ENCODE data around the gene SUPT6H. TPM values are rescaled to one million over a fixed set of nuclear protein-coding genes. Genes with fewer than 3 reads are reported as not detected.
A peak's percentile ranks its signal among the peaks of the same experiment; 100 is the strongest.

SUPT6H gene
- total RNA-seq, 4 donors from 2014 or later, result 51.9 to 98.8 (median 63.1) TPM

DNA sequence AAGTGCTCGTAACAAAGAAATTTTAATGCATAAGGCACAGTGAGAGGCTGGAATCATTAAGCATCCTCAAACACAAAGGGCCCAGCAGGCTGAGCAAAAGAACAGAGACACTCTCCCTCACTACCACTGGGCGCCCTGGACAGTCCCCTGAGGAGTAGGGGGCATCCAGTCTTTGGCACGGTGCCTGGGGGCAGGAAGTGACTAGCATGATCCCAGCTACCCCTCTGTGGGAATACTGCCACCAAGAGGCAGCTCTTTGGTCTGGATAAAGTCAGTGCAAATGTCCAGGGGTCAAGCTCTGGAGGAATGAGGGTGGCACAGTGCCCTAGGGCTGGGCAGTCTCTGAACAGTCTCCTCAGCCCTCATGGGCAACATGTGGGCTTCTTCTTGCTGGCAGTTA, 52.3 kb downstream of the SUPT6H start:
- TF ChIP-seq, protein P1, sequence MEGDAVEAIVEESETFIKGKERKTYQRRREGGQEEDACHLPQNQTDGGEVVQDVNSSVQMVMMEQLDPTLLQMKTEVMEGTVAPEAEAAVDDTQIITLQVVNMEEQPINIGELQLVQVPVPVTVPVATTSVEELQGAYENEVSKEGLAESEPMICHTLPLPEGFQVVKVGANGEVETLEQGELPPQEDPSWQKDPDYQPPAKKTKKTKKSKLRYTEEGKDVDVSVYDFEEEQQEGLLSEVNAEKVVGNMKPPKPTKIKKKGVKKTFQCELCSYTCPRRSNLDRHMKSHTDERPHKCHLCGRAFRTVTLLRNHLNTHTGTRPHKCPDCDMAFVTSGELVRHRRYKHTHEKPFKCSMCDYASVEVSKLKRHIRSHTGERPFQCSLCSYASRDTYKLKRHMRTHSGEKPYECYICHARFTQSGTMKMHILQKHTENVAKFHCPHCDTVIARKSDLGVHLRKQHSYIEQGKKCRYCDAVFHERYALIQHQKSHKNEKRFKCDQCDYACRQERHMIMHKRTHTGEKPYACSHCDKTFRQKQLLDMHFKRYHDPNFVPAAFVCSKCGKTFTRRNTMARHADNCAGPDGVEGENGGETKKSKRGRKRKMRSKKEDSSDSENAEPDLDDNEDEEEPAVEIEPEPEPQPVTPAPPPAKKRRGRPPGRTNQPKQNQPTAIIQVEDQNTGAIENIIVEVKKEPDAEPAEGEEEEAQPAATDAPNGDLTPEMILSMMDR (IDR thresholded peaks at IDR 0.05), result no peak
- no peak for DNase-seq (ENCODE audit: low spot score)

DNA sequence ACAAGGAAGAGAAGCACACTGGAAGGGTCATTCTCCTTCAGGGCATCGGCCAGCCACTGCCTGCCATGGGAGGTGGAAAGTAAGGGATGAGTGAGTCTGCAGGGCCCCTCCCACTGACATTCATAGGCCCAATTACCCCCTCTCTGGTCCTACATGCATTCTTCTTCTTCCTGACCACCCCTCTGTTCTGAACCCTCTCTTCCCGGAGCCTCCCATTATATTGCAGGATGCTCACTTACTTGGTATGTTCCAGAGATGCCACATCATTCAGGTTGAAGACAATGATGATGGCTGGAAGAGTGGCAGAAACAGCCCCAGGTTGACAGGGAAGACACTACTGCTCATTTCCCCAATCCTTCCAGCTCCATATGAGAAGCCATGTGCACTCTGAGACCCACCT, 53.2 kb downstream of the SUPT6H start:
- TF ChIP-seq, protein P1 (IDR thresholded peaks at IDR 0.05), result no peak

More for the DNA sequence above, 52.3 kb downstream of the SUPT6H start:
- no peak for ATAC-seq (ENCODE audit: low FRiP score)

DNA sequence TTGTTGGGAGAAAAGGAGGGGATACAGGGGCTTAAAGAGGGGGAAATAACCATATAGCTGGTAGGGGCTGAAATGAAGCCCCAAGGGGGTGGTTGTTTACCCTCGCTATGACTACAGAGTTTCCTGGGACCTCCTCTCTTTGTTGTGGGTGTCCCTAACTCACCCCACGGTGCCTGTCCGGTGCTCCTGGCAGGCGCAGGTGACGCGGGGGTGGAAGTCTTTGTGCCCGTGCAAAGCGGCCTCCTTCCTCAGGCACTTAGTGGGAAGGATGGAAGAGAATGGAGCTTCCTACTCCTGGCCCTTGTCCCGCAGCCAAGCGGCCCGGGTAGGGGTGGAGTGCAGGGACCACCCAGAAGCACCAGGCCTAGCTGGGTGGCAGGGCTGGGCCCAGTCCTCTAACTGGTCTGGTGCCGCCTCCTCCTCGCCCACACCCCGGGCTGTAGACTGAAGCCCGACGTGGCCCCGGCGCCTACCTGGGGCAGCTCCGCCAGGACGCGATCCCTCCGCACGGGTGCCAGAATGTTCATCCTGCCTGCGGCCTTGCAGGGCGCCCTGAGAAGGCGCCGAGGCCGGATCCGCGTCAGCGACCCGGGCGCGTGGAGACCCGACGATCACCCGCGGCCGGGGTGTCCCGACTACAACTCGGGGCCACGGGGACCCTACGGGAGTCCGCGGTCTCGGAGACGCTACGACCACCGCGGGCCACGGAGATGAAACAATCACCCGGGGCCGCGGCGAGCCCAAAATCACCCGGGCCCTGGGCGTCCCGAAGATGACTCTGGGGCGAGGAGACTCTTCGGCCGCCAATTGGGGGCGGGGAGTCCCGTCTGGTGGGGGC, 55.0 kb downstream of the SUPT6H start:
- ATAC-seq (ENCODE audit: low FRiP score), result no peak
- DNase-seq (ENCODE audit: low spot score), result no peak
- TF ChIP-seq, protein P1 (IDR thresholded peaks at IDR 0.05), result no peak

More for the DNA sequence above, 53.2 kb downstream of the SUPT6H start:
- ATAC-seq (ENCODE audit: low FRiP score) (no peak), DNase-seq (ENCODE audit: low spot score) (no peak)

DNA sequence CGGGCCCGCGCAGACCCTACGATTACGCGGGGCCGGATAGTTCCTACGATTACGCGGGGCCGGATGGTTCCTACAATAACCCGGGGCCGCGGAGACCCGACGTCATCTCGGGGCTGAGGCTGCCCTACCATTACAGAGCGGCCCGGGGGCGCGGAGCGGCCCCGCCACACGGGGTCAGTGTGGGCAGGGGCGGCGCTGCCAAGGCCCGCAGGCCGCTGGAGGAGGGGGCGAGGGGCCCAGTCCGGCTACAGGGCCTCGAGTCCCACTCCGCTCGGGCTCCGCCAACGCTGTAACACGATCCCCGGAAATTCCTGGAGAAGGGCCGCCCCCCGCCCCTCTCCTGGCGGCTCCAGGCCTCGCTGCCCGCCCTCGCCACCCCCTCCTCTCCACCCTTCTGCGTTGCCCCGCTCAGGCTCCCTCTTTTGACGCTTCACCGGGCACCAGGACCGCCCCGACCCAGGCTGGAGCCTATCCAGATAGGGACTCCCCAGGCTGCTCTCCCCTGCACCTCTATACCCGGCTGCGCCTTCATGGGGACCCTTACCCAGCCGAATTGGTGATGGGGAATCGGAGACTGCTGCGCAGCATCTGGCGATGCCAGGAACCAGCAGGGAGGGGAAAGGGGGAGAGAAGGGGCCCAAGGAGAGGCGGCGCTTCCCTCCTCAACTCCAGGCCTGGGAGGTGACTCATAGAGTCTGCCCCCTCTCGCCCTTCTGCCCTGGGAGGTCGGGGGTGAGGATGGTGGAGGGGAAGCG, 55.8 kb downstream of the SUPT6H start, which contains the start of gene RAB34:
TSS of gene RAB34 (minus strand) at position 291 of the 755 bp plus-strand sequence. CDS start 602 bp downstream, outside the sequence.
- no peak for DNase-seq (ENCODE audit: low spot score)
- TF ChIP-seq, protein P1 (IDR thresholded peaks at IDR 0.05), result no peak
- ATAC-seq (ENCODE audit: low FRiP score), result peak; percentile 69

DNA sequence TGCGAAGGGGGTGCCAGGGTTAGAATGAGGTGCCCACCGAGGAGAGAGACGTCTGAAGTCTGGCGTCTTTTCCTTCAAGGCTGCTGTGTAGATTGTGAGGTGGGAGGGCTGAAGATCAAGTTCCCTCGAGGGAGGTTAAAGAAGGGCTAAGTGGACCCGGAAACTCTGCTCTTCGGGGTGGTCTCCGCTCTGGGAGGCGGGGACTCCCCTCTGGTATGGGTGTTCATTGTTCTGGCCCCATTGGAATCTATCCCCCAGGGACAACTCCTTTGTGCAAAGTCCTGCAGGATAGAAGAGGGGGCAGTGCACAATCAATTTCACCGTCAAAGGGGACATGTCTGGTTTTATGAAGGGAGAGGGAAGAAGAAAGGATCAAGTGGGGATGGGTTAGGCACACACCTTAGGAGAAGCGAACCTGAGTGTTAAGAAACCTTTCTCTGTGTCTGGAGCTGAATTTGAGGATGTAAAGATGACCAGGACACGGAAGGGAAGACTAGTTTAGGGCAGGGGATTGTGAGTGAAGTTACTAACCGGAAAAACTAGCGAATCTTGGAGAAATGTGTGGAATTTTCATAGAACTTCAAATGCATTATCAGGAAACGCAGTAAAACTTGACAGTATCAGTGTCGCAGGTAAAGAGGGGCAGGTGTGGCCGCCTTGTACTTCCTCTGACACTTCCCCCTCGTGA, 56.5 kb downstream of the SUPT6H start:
- TF ChIP-seq, protein P1 (IDR thresholded peaks at IDR 0.05), result no peak
- no peak for DNase-seq (ENCODE audit: low spot score)
- no peak for ATAC-seq (ENCODE audit: low FRiP score)

DNA sequence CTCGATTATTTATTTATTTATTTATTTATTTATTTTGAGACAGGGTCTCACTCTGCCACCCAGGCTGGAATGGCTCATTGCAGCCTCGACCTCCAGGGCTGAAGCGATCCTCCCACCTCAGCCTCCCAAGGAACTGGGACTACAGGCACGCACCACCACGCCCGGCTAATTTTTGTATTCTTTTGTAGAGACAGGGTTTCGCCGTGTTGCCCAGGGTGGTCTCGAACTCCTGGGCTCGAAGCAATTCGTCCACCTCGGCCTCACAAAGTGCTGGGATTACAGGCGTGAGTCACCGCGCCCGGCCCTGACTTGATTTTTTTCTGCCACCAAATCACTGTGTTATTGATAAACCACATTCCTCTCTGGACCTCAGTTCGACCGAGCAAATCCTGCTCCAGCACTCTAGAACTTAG, 57.0 kb downstream of the SUPT6H start:
- no peak for ATAC-seq (ENCODE audit: low FRiP score)
- TF ChIP-seq, protein P1 (IDR thresholded peaks at IDR 0.05), result no peak
- DNase-seq (ENCODE audit: low spot score), result no peak
